ENCODE results near the gene RAPGEFL1. TPM values are rescaled to one million over a fixed set of nuclear protein-coding genes. Genes with fewer than 3 reads are reported as not detected.
"Not testable (repeated sequence)": the region's sequence is repeated elsewhere in the genome, so short reads cannot be mapped to it uniquely, and the experiment has no call there.

Gene RAPGEFL1, protein sequence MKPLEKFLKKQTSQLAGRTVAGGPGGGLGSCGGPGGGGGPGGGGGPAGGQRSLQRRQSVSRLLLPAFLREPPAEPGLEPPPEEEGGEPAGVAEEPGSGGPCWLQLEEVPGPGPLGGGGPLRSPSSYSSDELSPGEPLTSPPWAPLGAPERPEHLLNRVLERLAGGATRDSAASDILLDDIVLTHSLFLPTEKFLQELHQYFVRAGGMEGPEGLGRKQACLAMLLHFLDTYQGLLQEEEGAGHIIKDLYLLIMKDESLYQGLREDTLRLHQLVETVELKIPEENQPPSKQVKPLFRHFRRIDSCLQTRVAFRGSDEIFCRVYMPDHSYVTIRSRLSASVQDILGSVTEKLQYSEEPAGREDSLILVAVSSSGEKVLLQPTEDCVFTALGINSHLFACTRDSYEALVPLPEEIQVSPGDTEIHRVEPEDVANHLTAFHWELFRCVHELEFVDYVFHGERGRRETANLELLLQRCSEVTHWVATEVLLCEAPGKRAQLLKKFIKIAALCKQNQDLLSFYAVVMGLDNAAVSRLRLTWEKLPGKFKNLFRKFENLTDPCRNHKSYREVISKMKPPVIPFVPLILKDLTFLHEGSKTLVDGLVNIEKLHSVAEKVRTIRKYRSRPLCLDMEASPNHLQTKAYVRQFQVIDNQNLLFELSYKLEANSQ
- 2.2 and 2.6 TPM in 2 replicates for total RNA-seq

- peak; percentile 72 for DNase-seq (ENCODE audit: low read depth)
- H3K4me3 ChIP-seq (ENCODE audit: low read depth, low read length): peak within 1 kb of the TSS; percentile 56
- no peak for TF ChIP-seq CTCF (IDR thresholded peaks at IDR 0.05; ENCODE audit: insufficient read depth, low read depth, low read length)
These were observed at the start of gene RAPGEFL1 for GRCh38 chr17:40177275-40177874. Gene RAPGEFL1, plus strand, starts transcription at chr17:40177470. Its CDS starts 392 bp downstream, at chr17:40177862.

DNA sequence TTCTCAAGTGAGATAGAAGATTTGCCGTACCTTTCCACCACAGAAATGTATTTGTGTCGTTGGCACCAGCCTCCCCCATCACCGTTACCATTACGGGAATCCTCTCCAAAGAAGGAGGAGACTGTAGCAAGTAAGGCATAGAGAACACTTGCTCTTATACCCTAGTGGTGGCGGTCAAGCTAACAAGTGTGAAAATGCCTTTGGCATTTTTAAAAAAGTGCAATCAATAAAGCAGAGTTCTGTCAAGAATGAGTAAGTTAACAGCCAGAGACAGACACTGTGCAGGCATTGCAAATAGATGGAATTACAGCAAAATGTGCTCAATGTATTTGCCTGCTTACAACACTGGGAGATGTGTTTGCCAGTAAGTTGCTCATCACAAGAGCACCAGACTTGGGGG is 47.8 kb upstream of the RAPGEFL1 start:
- no peak for DNase-seq (ENCODE audit: low read depth)
- no peak overlapping the region for H3K4me3 ChIP-seq (ENCODE audit: low read depth, low read length)
- TF ChIP-seq CTCF (IDR thresholded peaks at IDR 0.05; ENCODE audit: insufficient read depth, low read depth, low read length): no peak

GRCh38 chr17:40130352-40131042 is 46.8 kb upstream of the RAPGEFL1 start:
- no peak for TF ChIP-seq CTCF (IDR thresholded peaks at IDR 0.05; ENCODE audit: insufficient read depth, low read depth, low read length)
- H3K4me3 ChIP-seq (ENCODE audit: low read depth, low read length): no peak overlapping the region
- peak; percentile 25 for DNase-seq (ENCODE audit: low read depth)

DNA sequence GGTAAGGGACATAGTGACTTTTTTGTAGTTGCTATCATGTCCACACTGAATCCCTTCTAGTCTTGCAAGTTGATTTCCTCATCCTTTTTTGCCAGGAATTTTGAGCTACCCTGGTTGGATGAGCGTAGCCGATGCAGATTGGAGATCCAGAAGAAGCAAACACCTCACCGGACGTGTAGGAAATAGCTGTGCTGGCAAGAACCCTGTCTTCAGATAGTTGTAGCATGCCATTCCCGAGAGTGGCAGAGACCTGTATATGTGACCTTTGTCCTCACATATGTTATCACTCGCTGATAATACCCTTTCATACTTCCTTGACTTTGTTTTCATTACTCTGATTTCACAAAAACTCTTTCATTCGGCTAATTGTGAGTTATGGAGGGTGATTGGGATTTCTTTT is 43.1 kb upstream of the RAPGEFL1 start:
- no peak overlapping the region for H3K4me3 ChIP-seq (ENCODE audit: low read depth, low read length)
- no peak for DNase-seq (ENCODE audit: low read depth)
- TF ChIP-seq CTCF (IDR thresholded peaks at IDR 0.05; ENCODE audit: insufficient read depth, low read depth, low read length): no peak

GRCh38 chr17:40135817-40136216 is 41.5 kb upstream of the RAPGEFL1 start:
- no peak for TF ChIP-seq CTCF (IDR thresholded peaks at IDR 0.05; ENCODE audit: insufficient read depth, low read depth, low read length)
- DNase-seq (ENCODE audit: low read depth): no peak
- no peak overlapping the region for H3K4me3 ChIP-seq (ENCODE audit: low read depth, low read length)

DNA sequence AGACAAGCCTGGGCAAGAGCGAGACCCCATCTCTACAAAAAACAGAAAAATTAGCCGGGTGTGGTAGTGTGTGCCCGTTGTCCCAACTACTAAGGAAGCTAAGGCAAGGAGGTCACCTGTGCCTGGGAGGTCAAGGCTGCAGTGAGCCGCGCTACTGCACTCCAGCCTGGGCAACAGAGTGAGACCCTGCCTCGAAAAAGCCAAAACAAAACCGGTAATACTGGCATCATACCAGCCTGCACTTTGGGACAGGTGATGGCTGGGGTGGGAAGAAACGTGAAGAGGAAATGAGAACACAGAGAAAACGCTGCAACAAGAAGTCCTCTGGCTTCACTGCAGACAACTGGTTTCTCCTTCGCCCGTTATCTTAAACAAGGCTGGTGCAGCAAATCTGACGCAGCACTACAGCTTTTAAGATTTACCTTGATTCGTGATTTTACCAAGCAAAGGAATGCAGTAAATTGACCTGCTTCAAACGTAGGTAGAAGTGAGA is 37.7 kb upstream of the RAPGEFL1 start:
- no peak for DNase-seq (ENCODE audit: low read depth)
- no peak for TF ChIP-seq CTCF (IDR thresholded peaks at IDR 0.05; ENCODE audit: insufficient read depth, low read depth, low read length)

GRCh38 chr17:40143166-40143565 is 34.1 kb upstream of the RAPGEFL1 start:
- H3K4me3 ChIP-seq (ENCODE audit: low read depth, low read length); DNase-seq (ENCODE audit: low read depth): not testable (repeated sequence)

More for the DNA sequence above, 37.7 kb upstream of the RAPGEFL1 start:
- peak overlapping the region; percentile 80 for H3K4me3 ChIP-seq (ENCODE audit: low read depth, low read length)

All from fibroblast of villous mesenchyme (primary cell).